HepG2 (cell line): ENCODE measurements around the gene DDN. TPM values are rescaled to one million over a fixed set of nuclear protein-coding genes. Genes with fewer than 3 reads are reported as not detected.
A peak's percentile ranks its signal among the peaks of the same experiment; 100 is the strongest.

Experiments used
- HMGA1 ChIP-seq: sonication (generic); formaldehyde crosslinking; conservative IDR thresholded peaks from 2 replicates; pipeline ENCODE4 v1.4.0; 2020; ENCODE audit warnings: missing genetic modification reagents
- NR2F6 ChIP-seq, 2 experiments: IDR thresholded peaks; 2 replicates each; pipeline ENCODE4 v1.6.1; 2016; ENCODE audit warnings: antibody characterized with exemption in 1 of 2, mild to moderate bottlenecking in 1 of 2
- TOPORS ChIP-seq: sonication (generic); formaldehyde crosslinking; IDR thresholded peaks from 2 replicates; pipeline ENCODE4 v1.8.0; 2023; ENCODE audit warnings: mild to moderate bottlenecking, missing genetic modification reagents
- ZNF17 ChIP-seq: sonication (generic); formaldehyde crosslinking; IDR thresholded peaks from 2 replicates; pipeline ENCODE4 v1.5.0; 2020; ENCODE audit warnings: mild to moderate bottlenecking, missing genetic modification reagents
- ZNF317 ChIP-seq: sonication (generic); formaldehyde crosslinking; IDR thresholded peaks from 2 replicates; pipeline ENCODE4 v1.5.0; 2020; ENCODE audit warnings: mild to moderate bottlenecking, missing genetic modification reagents
- ZNF607 ChIP-seq: sonication (generic); formaldehyde crosslinking; IDR thresholded peaks from 2 replicates; pipeline ENCODE4 v1.5.1; 2020; ENCODE audit warnings: missing genetic modification reagents, mild to moderate bottlenecking, borderline replicate concordance
- ZNF790 ChIP-seq: sonication (generic); formaldehyde crosslinking; IDR thresholded peaks from 2 replicates; pipeline ENCODE4 v1.8.0; 2022; ENCODE audit warnings: missing genetic modification reagents, mild to moderate bottlenecking, borderline replicate concordance
- ZSCAN30 ChIP-seq: sonication (generic); formaldehyde crosslinking; IDR thresholded peaks from 2 replicates; pipeline ENCODE4 v1.5.0; 2020; ENCODE audit warnings: mild to moderate bottlenecking, missing genetic modification reagents
- polyA plus RNA-seq, 8 experiments: library from polyadenylated mRNA; depleted of rRNA in 3 of 8; stranded (reverse) in 7 of 8; unstranded in 1 of 8; fragments of >200 nt; fragmentation: Illumina TruSeq in 4 of 8; extraction: Trizol in 4 of 8; gene quantifications; 2 replicates each; pipeline versions ENCODE4 v1.2.1 to v1.2.3, GENCODE V29; 2011 to 2016; ENCODE audit warnings: low read depth in 4 of 8, missing spikeins in 1 of 8, mixed read lengths in 1 of 8; ENCODE audit not compliant: insufficient read depth in 1 of 8
- total RNA-seq, 5 experiments: library from RNA; depleted of rRNA; stranded (reverse); fragments of >200 nt; fragmentation: Illumina TruSeq; extraction: Trizol; gene quantifications; 2 replicates each; pipeline ENCODE4 v1.2.3, GENCODE V29; 2016; ENCODE audit warnings: low read depth in 1 of 5
- TF ChIP-seq, protein P1 (sequence below): sonication (generic); formaldehyde crosslinking; IDR thresholded peaks from 2 replicates; pipeline ENCODE4 v1.9.0; 2021; ENCODE audit warnings: missing genetic modification reagents, mild to moderate bottlenecking, borderline replicate concordance
- TF ChIP-seq, protein P2 (sequence below): sonication (generic); formaldehyde crosslinking; conservative IDR thresholded peaks from 2 replicates; pipeline ENCODE4 v1.4.0; 2020; ENCODE audit warnings: missing genetic modification reagents
- TF ChIP-seq, protein P3 (sequence below): sonication (generic); formaldehyde crosslinking; IDR thresholded peaks from 2 replicates; pipeline ENCODE4 v1.5.0; 2020; ENCODE audit warnings: mild to moderate bottlenecking, missing genetic modification reagents, moderate library complexity
- TF ChIP-seq, protein P4 (sequence below): sonication (generic); formaldehyde crosslinking; IDR thresholded peaks from 2 replicates; pipeline ENCODE4 v1.4.0; 2020; ENCODE audit warnings: missing genetic modification reagents
- TF ChIP-seq, protein P5 (sequence below): sonication (generic); formaldehyde crosslinking; IDR thresholded peaks from 2 replicates; pipeline ENCODE4 v1.4.0; 2020; ENCODE audit warnings: missing genetic modification reagents, borderline replicate concordance
- TF ChIP-seq, protein P6 (sequence below): sonication (generic); formaldehyde crosslinking; IDR thresholded peaks from 2 replicates; pipeline ENCODE4 v1.8.1; 2023; ENCODE audit warnings: mild to moderate bottlenecking, inconsistent platforms, moderate library complexity, missing genetic modification reagents, borderline replicate concordance

DDN gene
- total and polyA plus RNA-seq, 2 of the 13 experiments (the other 11 are each of a cell fraction or from before 2014, with no cell fraction given) = 0.24 to 0.53 TPM

DNA sequence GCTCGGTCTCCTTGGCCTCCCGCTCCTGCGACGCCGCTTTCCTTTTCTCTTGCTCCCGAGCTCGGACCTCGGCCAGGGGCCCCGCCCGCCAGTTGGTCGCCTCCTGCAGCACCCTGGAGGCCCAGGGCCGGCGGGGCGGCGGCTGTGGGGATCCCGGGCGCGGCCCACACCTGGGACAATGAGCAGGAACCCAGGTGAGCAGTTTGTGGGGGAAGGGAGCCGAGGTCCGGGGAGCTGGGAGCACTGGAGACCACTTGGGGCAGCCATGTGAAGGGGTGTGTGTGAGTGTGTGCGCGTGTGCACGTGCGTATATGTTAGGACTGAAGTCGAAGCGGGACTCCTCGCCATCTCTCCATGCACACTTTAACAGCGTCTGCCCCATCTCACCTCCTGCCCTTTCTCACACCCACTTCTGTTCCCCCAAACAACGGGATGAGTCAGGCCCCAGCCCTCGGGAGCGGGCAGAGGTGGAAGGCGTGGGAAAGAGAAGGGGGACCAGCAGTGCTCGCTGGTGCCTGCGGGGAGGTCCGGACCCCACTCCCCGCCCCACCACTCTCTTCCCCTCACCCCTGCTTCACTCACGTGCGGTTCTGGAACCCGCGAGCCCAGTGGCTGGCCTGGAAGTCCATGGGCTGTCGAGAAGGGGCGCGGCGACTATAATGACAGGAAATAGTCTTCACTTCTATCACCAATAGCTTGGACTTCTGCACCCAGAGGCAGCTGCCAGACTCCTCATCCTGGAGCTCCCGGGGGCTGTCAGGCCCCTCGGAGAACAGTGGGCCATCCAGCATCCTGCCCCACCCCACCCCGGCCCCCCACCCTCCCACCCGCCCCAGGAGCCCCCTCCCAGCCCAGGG lies 450 bp downstream of the DDN start (continued):
- TF ChIP-seq, protein P1, sequence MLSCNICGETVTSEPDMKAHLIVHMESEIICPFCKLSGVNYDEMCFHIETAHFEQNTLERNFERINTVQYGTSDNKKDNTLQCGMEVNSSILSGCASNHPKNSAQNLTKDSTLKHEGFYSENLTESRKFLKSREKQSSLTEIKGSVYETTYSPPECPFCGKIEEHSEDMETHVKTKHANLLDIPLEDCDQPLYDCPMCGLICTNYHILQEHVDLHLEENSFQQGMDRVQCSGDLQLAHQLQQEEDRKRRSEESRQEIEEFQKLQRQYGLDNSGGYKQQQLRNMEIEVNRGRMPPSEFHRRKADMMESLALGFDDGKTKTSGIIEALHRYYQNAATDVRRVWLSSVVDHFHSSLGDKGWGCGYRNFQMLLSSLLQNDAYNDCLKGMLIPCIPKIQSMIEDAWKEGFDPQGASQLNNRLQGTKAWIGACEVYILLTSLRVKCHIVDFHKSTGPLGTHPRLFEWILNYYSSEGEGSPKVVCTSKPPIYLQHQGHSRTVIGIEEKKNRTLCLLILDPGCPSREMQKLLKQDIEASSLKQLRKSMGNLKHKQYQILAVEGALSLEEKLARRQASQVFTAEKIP (CRISPR knock-in tag) = no peak
- TF ChIP-seq ZSCAN30 (CRISPR knock-in tag) (no peak), ZNF790 (CRISPR knock-in tag) (0 out of 2 replicates have a peak, but pooled peaks have one; percentile 72), ZNF17 (CRISPR knock-in tag) (0 out of 2 replicates have a peak, but pooled peaks have one; percentile 86), TOPORS (CRISPR knock-in tag) (no peak), ZNF607 (peak; percentile 84; the same call in 1 of the 2 replicates), ZNF317 (no peak), NR2F6 (IDR thresholded peaks at IDR 0.05) (no peak), NR2F6 (CRISPR knock-in tag; IDR thresholded peaks at IDR 0.05) (no peak), HMGA1 (CRISPR knock-in tag) (no peak)
- TF ChIP-seq, protein P2, sequence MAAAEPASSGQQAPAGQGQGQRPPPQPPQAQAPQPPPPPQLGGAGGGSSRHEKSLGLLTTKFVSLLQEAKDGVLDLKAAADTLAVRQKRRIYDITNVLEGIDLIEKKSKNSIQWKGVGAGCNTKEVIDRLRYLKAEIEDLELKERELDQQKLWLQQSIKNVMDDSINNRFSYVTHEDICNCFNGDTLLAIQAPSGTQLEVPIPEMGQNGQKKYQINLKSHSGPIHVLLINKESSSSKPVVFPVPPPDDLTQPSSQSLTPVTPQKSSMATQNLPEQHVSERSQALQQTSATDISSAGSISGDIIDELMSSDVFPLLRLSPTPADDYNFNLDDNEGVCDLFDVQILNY (CRISPR knock-in tag) = no peak
- TF ChIP-seq, protein P3, sequence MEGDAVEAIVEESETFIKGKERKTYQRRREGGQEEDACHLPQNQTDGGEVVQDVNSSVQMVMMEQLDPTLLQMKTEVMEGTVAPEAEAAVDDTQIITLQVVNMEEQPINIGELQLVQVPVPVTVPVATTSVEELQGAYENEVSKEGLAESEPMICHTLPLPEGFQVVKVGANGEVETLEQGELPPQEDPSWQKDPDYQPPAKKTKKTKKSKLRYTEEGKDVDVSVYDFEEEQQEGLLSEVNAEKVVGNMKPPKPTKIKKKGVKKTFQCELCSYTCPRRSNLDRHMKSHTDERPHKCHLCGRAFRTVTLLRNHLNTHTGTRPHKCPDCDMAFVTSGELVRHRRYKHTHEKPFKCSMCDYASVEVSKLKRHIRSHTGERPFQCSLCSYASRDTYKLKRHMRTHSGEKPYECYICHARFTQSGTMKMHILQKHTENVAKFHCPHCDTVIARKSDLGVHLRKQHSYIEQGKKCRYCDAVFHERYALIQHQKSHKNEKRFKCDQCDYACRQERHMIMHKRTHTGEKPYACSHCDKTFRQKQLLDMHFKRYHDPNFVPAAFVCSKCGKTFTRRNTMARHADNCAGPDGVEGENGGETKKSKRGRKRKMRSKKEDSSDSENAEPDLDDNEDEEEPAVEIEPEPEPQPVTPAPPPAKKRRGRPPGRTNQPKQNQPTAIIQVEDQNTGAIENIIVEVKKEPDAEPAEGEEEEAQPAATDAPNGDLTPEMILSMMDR (CRISPR knock-in tag) = no peak
- TF ChIP-seq, protein P4, sequence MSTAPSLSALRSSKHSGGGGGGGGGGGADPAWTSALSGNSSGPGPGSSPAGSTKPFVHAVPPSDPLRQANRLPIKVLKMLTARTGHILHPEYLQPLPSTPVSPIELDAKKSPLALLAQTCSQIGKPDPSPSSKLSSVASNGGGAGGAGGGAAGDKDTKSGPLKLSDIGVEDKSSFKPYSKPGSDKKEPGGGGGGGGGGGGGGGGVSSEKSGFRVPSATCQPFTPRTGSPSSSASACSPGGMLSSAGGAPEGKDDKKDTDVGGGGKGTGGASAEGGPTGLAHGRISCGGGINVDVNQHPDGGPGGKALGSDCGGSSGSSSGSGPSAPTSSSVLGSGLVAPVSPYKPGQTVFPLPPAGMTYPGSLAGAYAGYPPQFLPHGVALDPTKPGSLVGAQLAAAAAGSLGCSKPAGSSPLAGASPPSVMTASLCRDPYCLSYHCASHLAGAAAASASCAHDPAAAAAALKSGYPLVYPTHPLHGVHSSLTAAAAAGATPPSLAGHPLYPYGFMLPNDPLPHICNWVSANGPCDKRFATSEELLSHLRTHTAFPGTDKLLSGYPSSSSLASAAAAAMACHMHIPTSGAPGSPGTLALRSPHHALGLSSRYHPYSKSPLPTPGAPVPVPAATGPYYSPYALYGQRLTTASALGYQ = peak; percentile 59; the same call in 1 of the 2 replicates
- TF ChIP-seq, protein P5, sequence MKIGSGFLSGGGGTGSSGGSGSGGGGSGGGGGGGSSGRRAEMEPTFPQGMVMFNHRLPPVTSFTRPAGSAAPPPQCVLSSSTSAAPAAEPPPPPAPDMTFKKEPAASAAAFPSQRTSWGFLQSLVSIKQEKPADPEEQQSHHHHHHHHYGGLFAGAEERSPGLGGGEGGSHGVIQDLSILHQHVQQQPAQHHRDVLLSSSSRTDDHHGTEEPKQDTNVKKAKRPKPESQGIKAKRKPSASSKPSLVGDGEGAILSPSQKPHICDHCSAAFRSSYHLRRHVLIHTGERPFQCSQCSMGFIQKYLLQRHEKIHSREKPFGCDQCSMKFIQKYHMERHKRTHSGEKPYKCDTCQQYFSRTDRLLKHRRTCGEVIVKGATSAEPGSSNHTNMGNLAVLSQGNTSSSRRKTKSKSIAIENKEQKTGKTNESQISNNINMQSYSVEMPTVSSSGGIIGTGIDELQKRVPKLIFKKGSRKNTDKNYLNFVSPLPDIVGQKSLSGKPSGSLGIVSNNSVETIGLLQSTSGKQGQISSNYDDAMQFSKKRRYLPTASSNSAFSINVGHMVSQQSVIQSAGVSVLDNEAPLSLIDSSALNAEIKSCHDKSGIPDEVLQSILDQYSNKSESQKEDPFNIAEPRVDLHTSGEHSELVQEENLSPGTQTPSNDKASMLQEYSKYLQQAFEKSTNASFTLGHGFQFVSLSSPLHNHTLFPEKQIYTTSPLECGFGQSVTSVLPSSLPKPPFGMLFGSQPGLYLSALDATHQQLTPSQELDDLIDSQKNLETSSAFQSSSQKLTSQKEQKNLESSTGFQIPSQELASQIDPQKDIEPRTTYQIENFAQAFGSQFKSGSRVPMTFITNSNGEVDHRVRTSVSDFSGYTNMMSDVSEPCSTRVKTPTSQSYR (CRISPR knock-in tag) = peak; percentile 49; the same call in 1 of the 2 replicates
- TF ChIP-seq, protein P6, sequence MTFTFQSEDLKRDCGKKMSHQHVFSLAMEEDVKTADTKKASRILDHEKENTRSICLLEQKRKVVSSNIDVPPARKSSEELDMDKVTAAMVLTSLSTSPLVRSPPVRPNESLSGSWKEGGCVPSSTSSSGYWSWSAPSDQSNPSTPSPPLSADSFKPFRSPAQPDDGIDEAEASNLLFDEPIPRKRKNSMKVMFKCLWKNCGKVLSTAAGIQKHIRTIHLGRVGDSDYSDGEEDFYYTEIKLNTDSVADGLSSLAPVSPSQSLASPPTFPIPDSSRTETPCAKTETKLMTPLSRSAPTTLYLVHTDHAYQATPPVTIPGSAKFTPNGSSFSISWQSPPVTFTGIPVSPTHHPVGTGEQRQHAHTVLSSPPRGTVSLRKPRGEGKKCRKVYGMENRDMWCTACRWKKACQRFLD (CRISPR knock-in tag) = peak; percentile 87
